ENCODE measurements around the gene C1orf50.
A peak's percentile ranks its signal among the peaks of the same experiment; 100 is the strongest.
"Not testable (repeated sequence)": the region's sequence is repeated elsewhere in the genome, so short reads cannot be mapped to it uniquely, and the experiment has no call there.

C1orf50 gene

GRCh38 chr1:42766741-42767509, at the start of gene C1orf50, which contains the start of gene P3H1:
Gene C1orf50 (plus strand): TSS chr1:42767249. CDS start chr1:42767312, 63 bp downstream.
Gene P3H1 (minus strand): TSS chr1:42767028. CDS start chr1:42766971, 57 bp downstream.
- DNase-seq: peak; percentile 100

GRCh38 chr1:42720868-42721267, 46.2 kb upstream of the C1orf50 start:
- DNase-seq: no peak

- DNase-seq: no peak
Observed at GRCh38 chr1:42721926-42722325, 45.1 kb upstream of the C1orf50 start.

- not testable (repeated sequence) for DNase-seq
Observed at GRCh38 chr1:42722403-42722802, 44.6 kb upstream of the C1orf50 start.

- no peak for DNase-seq
Observed at GRCh38 chr1:42723511-42723910, 43.5 kb upstream of the C1orf50 start.

- DNase-seq: not testable (repeated sequence)
Observed at GRCh38 chr1:42725820-42726219, 41.2 kb upstream of the C1orf50 start.

GRCh38 chr1:42730002-42730401, 37.0 kb upstream of the C1orf50 start:
- no peak for DNase-seq

- DNase-seq: no peak
Observed at GRCh38 chr1:42730988-42731387, 36.1 kb upstream of the C1orf50 start.

- no peak for DNase-seq
Observed at GRCh38 chr1:42731585-42731984, 35.5 kb upstream of the C1orf50 start.

GRCh38 chr1:42732126-42732680, 34.8 kb upstream of the C1orf50 start:
- no peak for DNase-seq

- peak; percentile 27 for DNase-seq
Observed at GRCh38 chr1:42733415-42734200, 33.4 kb upstream of the C1orf50 start.

- peak; percentile 11 for DNase-seq
Observed at GRCh38 chr1:42734201-42735035, 32.6 kb upstream of the C1orf50 start.

GRCh38 chr1:42735056-42735455, 32.0 kb upstream of the C1orf50 start:
- DNase-seq: peak; percentile 6

GRCh38 chr1:42735477-42736105, 31.5 kb upstream of the C1orf50 start:
- DNase-seq: no peak

- no peak for DNase-seq
Observed at GRCh38 chr1:42736152-42736551, 30.9 kb upstream of the C1orf50 start.

GRCh38 chr1:42736571-42737200, 30.4 kb upstream of the C1orf50 start:
- DNase-seq: no peak

- no peak for DNase-seq
Observed at GRCh38 chr1:42737257-42737656, 29.8 kb upstream of the C1orf50 start.

GRCh38 chr1:42737986-42738677, 28.9 kb upstream of the C1orf50 start:
- no peak for DNase-seq

GRCh38 chr1:42738678-42739226, 28.3 kb upstream of the C1orf50 start:
- no peak for DNase-seq

Data from right forelimb (tissue), 1 donor.